Gastroesophageal sphincter (tissue), 4 donors: ENCODE results near the gene PNLIP. TPM values are rescaled to one million over a fixed set of nuclear protein-coding genes. Genes with fewer than 3 reads are reported as not detected.

ENCODE experiments used
- ATAC-seq: fragments of 150-250 bp; one replicate; pipeline ENCODE4 v1.9.1; 2016; ENCODE audit warnings: mild to moderate bottlenecking, moderate library complexity
- H3K27ac ChIP-seq, 4 donors: fragments of 200-600 bp; sonication (generic) in 3 of 4; 1 replicate in 3 of 4; 2 replicates in 1 of 4; pipeline ENCODE4 v1.5.1; 2016 to 2019
- H3K27me3 ChIP-seq: fragments of 200-600 bp; sonication (generic); one replicate; pipeline ENCODE4 v1.5.1; 2019
- H3K36me3 ChIP-seq, 2 donors: fragments of 200-600 bp; sonication (generic); one replicate each; pipeline ENCODE4 v1.5.1; 2019; ENCODE audit warnings: control low read depth in 1 of 2
- H3K4me1 ChIP-seq, 3 donors: fragments of 200-600 bp; sonication (generic); 1 replicate in 2 of 3; 2 replicates in 1 of 3; pipeline ENCODE4 v1.5.1; 2016 to 2019; ENCODE audit warnings: control low read depth in 2 of 3
- H3K4me3 ChIP-seq, 2 donors: fragments of 200-600 bp; sonication (generic); one replicate each; pipeline ENCODE4 v1.5.1; 2019; ENCODE audit warnings: mild to moderate bottlenecking in 1 of 2, moderate library complexity in 1 of 2
- H3K9me3 ChIP-seq, 3 donors: fragments of 200-600 bp; sonication (generic); one replicate each; pipeline ENCODE4 v1.5.1; 2017 to 2019; ENCODE audit warnings: control low read depth in 2 of 3
- CTCF ChIP-seq, 4 experiments: fragments of 200-600 bp in 2 of 4; fragments of 450-650 bp in 2 of 4; sonication (generic) in 1 of 4; IDR thresholded peaks; one replicate each; pipeline ENCODE4 v1.5.1; 2017 to 2019; ENCODE audit warnings: antibody characterized with exemption in 4 of 4, mild to moderate bottlenecking in 2 of 4, moderate library complexity in 2 of 4
- EP300 ChIP-seq: sonication (generic); formaldehyde crosslinking; IDR thresholded peaks from one replicate; pipeline ENCODE4 v1.6.1; 2017; ENCODE audit warnings: antibody characterized with exemption, mild to moderate bottlenecking
- POLR2A ChIP-seq, 2 donors: fragments of 450-650 bp; IDR thresholded peaks; one replicate each; pipeline ENCODE4 v1.6.1; 2017; ENCODE audit warnings: antibody characterized with exemption in 2 of 2, mild to moderate bottlenecking in 2 of 2, moderate library complexity in 1 of 2
- POLR2AphosphoS5 ChIP-seq: sonication (generic); formaldehyde crosslinking; IDR thresholded peaks from one replicate; pipeline ENCODE4 v1.6.1; 2017; ENCODE audit warnings: antibody characterized with exemption
- WGBS, 2 donors: methylation state at CpG; one replicate each; pipeline ENCODE4 v1.1.5; 2018; ENCODE audit warnings: low coverage in 1 of 2; 5-methylcytosine and 5-hydroxymethylcytosine counted together
- total RNA-seq, 4 donors: library from RNA; depleted of rRNA; stranded (reverse); fragments of >200 nt; gene quantifications; one replicate each; pipeline ENCODE4 v1.1.0, GENCODE V29; 2016

The PNLIP gene
- total RNA-seq, 4 donors from 2014 or later, result not detected

- no peaks in the 10 kb centered on the region for H3K4me1 ChIP-seq
- no peaks in the 10 kb centered on the region for H3K9me3 ChIP-seq
- peaks cover 17% of the 10 kb centered on the region for H3K27me3 ChIP-seq
- H3K36me3 ChIP-seq, result no peaks in the 10 kb centered on the region
- 75 to 90% methylated on average over 1 to 5 of the region's 5 CpGs for WGBS, 2 donors
- TF ChIP-seq EP300 (no peak), POLR2AphosphoS5 (no peak), POLR2A (IDR thresholded peaks at IDR 0.05) (no peak), CTCF (IDR thresholded peaks at IDR 0.05) (no peak)
- no peak overlapping the region for H3K4me3 ChIP-seq
- no peak overlapping the region for H3K27ac ChIP-seq
- no peak for ATAC-seq
Observed at GRCh38 chr10:116597543-116597942, 51.8 kb downstream of the PNLIP start.

- no peaks in the 10 kb centered on the region for H3K4me1 ChIP-seq
- peaks cover 17% of the 10 kb centered on the region for H3K27me3 ChIP-seq
- H3K36me3 ChIP-seq, result no peaks in the 10 kb centered on the region
- H3K9me3 ChIP-seq, result no peaks in the 10 kb centered on the region
- no peak for ATAC-seq
- no peak overlapping the region for H3K4me3 ChIP-seq
- TF ChIP-seq EP300 (no peak), POLR2AphosphoS5 (no peak), POLR2A (IDR thresholded peaks at IDR 0.05) (no peak), CTCF (IDR thresholded peaks at IDR 0.05) (no peak)
- H3K27ac ChIP-seq, result no peak overlapping the region
Observed at GRCh38 chr10:116598329-116598728, 52.6 kb downstream of the PNLIP start.

- Histone ChIP-seq H3K27ac (no peak overlapping the region), H3K9me3 (no peaks in the 10 kb centered on the region), H3K4me3 (no peak overlapping the region), H3K4me1 (no peaks in the 10 kb centered on the region), H3K27me3 (peaks cover 17% of the 10 kb centered on the region), H3K36me3 (no peaks in the 10 kb centered on the region)
- TF ChIP-seq CTCF (IDR thresholded peaks at IDR 0.05) (no peak), POLR2A (IDR thresholded peaks at IDR 0.05) (no peak), EP300 (no peak), POLR2AphosphoS5 (no peak)
- no peak for ATAC-seq
- 37 to 48% methylated on average over 4 to 5 of the region's 5 CpGs for WGBS, 2 donors
Observed at GRCh38 chr10:116599991-116600390, 54.3 kb downstream of the PNLIP start.

GRCh38 chr10:116602648-116603400 is 57.1 kb downstream of the PNLIP start:
- H3K27me3 ChIP-seq, result peaks cover 15% of the 10 kb centered on the region
- TF ChIP-seq EP300, result no peak
- TF ChIP-seq POLR2A (IDR thresholded peaks at IDR 0.05), result no peak
- no peak for TF ChIP-seq POLR2AphosphoS5
- no peak for TF ChIP-seq CTCF (IDR thresholded peaks at IDR 0.05)
- no peak for ATAC-seq
- no peaks in the 10 kb centered on the region for H3K36me3 ChIP-seq
- H3K9me3 ChIP-seq, result no peaks in the 10 kb centered on the region
- H3K27ac ChIP-seq, result no peak overlapping the region
- 82 to 90% methylated on average over 4 to 8 of the region's 10 CpGs for WGBS, 2 donors
- H3K4me3 ChIP-seq, result no peak overlapping the region
- H3K4me1 ChIP-seq, result no peaks in the 10 kb centered on the region

GRCh38 chr10:116606061-116606483 is 60.3 kb downstream of the PNLIP start:
- Histone ChIP-seq H3K4me1 (no peaks in the 10 kb centered on the region), H3K27ac (no peak overlapping the region), H3K9me3 (peaks cover 0 to 12% (median 0%) of the 10 kb centered on the region in 3 donors), H3K27me3 (peaks cover 35% of the 10 kb centered on the region), H3K4me3 (no peak overlapping the region), H3K36me3 (no peaks in the 10 kb centered on the region)
- WGBS, 2 donors, result 56 to 65% methylated on average over 2 to 8 of the region's 8 CpGs
- ATAC-seq, result no peak
- TF ChIP-seq POLR2AphosphoS5 (no peak), POLR2A (IDR thresholded peaks at IDR 0.05) (no peak), EP300 (no peak), CTCF (IDR thresholded peaks at IDR 0.05) (no peak)
